HepG2 (cell line): ENCODE measurements around the gene SELPLG. TPM values are rescaled to one million over a fixed set of nuclear protein-coding genes. Genes with fewer than 3 reads are reported as not detected.

Source experiments
- AGO2 ChIP-seq: fragments of 200-400 bp; formaldehyde crosslinking; optimal IDR thresholded peaks from 2 replicates; pipeline ENCODE3; 2017; ENCODE audit warnings: mild to moderate bottlenecking, low read depth, low read length, moderate library complexity
- CHD2 ChIP-seq: IDR thresholded peaks from 2 replicates; pipeline ENCODE4 v1.6.1; 2011; ENCODE audit warnings: low read depth, low read length, improper control_type of control experiment
- DMAP1 ChIP-seq: IDR thresholded peaks from 2 replicates; pipeline ENCODE4 v1.6.1; 2016
- ETV6 ChIP-seq: sonication (generic); formaldehyde crosslinking; conservative IDR thresholded peaks from 2 replicates; pipeline ENCODE4 v1.4.0; 2020; ENCODE audit warnings: missing genetic modification reagents
- FOXJ3 ChIP-seq: sonication (generic); formaldehyde crosslinking; IDR thresholded peaks from 2 replicates; pipeline ENCODE4 v1.4.0; 2020; ENCODE audit warnings: missing genetic modification reagents, mild to moderate bottlenecking, borderline replicate concordance
- GATAD2A ChIP-seq: IDR thresholded peaks from 2 replicates; pipeline ENCODE4 v1.6.1; 2016
- GTF3A ChIP-seq: sonication (generic); formaldehyde crosslinking; conservative IDR thresholded peaks from 2 replicates; pipeline ENCODE4 v1.4.0; 2020; ENCODE audit warnings: mild to moderate bottlenecking, missing genetic modification reagents
- HMG20A ChIP-seq: IDR thresholded peaks from 2 replicates; pipeline ENCODE4 v1.6.1; 2016; ENCODE audit warnings: borderline replicate concordance
- HNRNPK ChIP-seq: fragments of 200-400 bp; formaldehyde crosslinking; IDR thresholded peaks from 2 replicates; pipeline ENCODE4 v1.6.1; 2018; ENCODE audit warnings: low read length, low read depth, moderate library complexity, mild to moderate bottlenecking; ENCODE audit not compliant: poor library complexity, severe bottlenecking
- MEIS1 ChIP-seq: sonication (generic); formaldehyde crosslinking; IDR thresholded peaks from 2 replicates; pipeline ENCODE4 v1.9.0; 2021; ENCODE audit warnings: mild to moderate bottlenecking, missing genetic modification reagents, moderate library complexity, borderline replicate concordance
- MIXL1 ChIP-seq: IDR thresholded peaks from 2 replicates; pipeline ENCODE4 v1.6.1; 2016
- MTA1 ChIP-seq: sonication (generic); formaldehyde crosslinking; IDR thresholded peaks from 2 replicates; pipeline ENCODE4 v1.4.0; 2020; ENCODE audit warnings: missing genetic modification reagents, mild to moderate bottlenecking, borderline replicate concordance
- MXI1 ChIP-seq: IDR thresholded peaks from 3 replicates; pipeline ENCODE4 v1.6.1; 2012; ENCODE audit warnings: low read depth, low read length, inconsistent platforms, borderline replicate concordance
- NCOA2 ChIP-seq: sonication (generic); formaldehyde crosslinking; IDR thresholded peaks from 2 replicates; pipeline ENCODE4 v1.8.0; 2022; ENCODE audit warnings: inconsistent platforms
- PHF5A ChIP-seq: IDR thresholded peaks from one replicate; pipeline ENCODE4 v1.6.1; 2018; ENCODE audit warnings: low read depth, missing genetic modification reagents; ENCODE audit not compliant: unreplicated experiment
- POGZ ChIP-seq: sonication (generic); formaldehyde crosslinking; IDR thresholded peaks from 2 replicates; pipeline ENCODE4 v1.4.0; 2020; ENCODE audit warnings: mild to moderate bottlenecking, missing genetic modification reagents
- PRMT3 ChIP-seq: sonication (generic); formaldehyde crosslinking; IDR thresholded peaks from 2 replicates; pipeline ENCODE4 v1.8.1; 2022; ENCODE audit warnings: low read depth, mild to moderate bottlenecking, moderate library complexity, missing genetic modification reagents, borderline replicate concordance
- RFXAP ChIP-seq: sonication (generic); formaldehyde crosslinking; IDR thresholded peaks from 2 replicates; pipeline ENCODE4 v1.4.0; 2020; ENCODE audit warnings: missing genetic modification reagents, borderline replicate concordance
- STAG1 ChIP-seq: sonication (generic); formaldehyde crosslinking; IDR thresholded peaks from 2 replicates; pipeline ENCODE4 v1.4.0; 2020; ENCODE audit warnings: missing genetic modification reagents
- TAF1 ChIP-seq: sonication (generic); formaldehyde crosslinking; IDR thresholded peaks from 2 replicates; pipeline ENCODE4 v1.4.0; 2020; ENCODE audit warnings: missing genetic modification reagents
- TBL1XR1 ChIP-seq: fragments of 150-350 bp; IDR thresholded peaks from 2 replicates; pipeline ENCODE4 v1.6.1; 2014; ENCODE audit warnings: borderline replicate concordance, low read length; ENCODE audit not compliant: partially characterized antibody
- ZNF709 ChIP-seq: sonication (generic); formaldehyde crosslinking; IDR thresholded peaks from 2 replicates; pipeline ENCODE4 v1.5.0; 2020; ENCODE audit warnings: mild to moderate bottlenecking, missing genetic modification reagents
- ZNF710 ChIP-seq: sonication (generic); formaldehyde crosslinking; IDR thresholded peaks from 2 replicates; pipeline ENCODE4 v1.5.0; 2020; ENCODE audit warnings: mild to moderate bottlenecking, missing genetic modification reagents, borderline replicate concordance
- polyA plus RNA-seq, 8 experiments: library from polyadenylated mRNA; depleted of rRNA in 3 of 8; stranded (reverse) in 7 of 8; unstranded in 1 of 8; fragments of >200 nt; fragmentation: Illumina TruSeq in 4 of 8; extraction: Trizol in 4 of 8; gene quantifications; 2 replicates each; pipeline versions ENCODE4 v1.2.1 to v1.2.3, GENCODE V29; 2011 to 2016; ENCODE audit warnings: low read depth in 4 of 8, missing spikeins in 1 of 8, mixed read lengths in 1 of 8; ENCODE audit not compliant: insufficient read depth in 1 of 8
- total RNA-seq, 5 experiments: library from RNA; depleted of rRNA; stranded (reverse); fragments of >200 nt; fragmentation: Illumina TruSeq; extraction: Trizol; gene quantifications; 2 replicates each; pipeline ENCODE4 v1.2.3, GENCODE V29; 2016; ENCODE audit warnings: low read depth in 1 of 5
- TF ChIP-seq, protein P1 (sequence below), 2 experiments: sonication (generic) in 1 of 2; formaldehyde crosslinking in 1 of 2; IDR thresholded peaks; 2 replicates each; pipeline versions ENCODE4 v1.4.0 to v1.6.1; 2016 to 2020; ENCODE audit warnings: borderline replicate concordance in 1 of 2, low read depth in 1 of 2, mild to moderate bottlenecking in 1 of 2, missing genetic modification reagents in 1 of 2

The SELPLG gene
- total and polyA plus RNA-seq, 2 of the 13 experiments (the other 11 are each of a cell fraction or from before 2014, with no cell fraction given) = 0.12 TPM; not detected in 1

DNA sequence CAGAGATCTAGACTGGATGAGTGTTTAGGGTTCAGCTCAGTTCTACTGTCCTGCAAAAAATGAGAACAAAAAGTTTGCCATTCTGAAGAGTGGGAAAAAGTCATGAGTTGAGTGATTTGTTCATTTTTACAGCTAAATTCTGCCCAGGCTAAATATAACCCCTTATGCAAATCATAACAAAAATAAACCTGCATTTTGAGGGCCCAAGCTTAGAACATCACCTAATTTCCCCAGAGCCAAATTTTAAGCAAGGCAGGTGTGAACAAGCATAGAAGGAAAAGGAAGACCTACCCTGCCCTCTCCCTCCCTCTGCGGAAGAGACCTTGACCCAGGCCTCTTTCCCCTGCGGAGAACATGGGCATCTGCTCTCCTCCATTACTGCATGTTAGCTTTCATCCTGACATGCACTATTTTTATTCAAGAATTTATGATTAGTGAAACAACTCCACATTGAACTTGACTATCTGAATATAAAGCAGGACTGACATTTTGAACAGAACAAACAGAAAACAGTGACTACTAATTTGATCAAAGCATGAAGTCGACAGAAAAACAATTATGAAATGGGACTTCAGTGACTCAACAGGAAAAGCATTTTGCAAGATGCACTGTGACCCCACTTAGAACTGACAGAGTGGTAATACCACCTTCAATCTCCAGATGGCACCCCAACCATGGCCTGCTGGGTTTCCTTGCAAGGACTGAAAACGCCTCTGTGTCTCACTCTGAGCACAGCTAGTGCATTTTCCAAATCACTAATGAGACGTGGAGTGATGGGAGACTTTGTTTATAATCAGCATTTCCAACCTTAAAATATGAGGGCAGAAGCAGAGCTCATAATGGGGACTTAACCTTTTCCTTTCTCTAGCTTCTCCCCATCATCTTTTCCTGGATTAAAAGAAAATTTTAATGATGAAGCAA, 30.9 kb upstream of the SELPLG start (continued):
- TF ChIP-seq ZNF710 (CRISPR knock-in tag) = peak; percentile 30; the same call in 1 of the 2 replicates
- TF ChIP-seq AGO2 = no peak
- no peak for TF ChIP-seq CHD2
- TF ChIP-seq, protein P1, sequence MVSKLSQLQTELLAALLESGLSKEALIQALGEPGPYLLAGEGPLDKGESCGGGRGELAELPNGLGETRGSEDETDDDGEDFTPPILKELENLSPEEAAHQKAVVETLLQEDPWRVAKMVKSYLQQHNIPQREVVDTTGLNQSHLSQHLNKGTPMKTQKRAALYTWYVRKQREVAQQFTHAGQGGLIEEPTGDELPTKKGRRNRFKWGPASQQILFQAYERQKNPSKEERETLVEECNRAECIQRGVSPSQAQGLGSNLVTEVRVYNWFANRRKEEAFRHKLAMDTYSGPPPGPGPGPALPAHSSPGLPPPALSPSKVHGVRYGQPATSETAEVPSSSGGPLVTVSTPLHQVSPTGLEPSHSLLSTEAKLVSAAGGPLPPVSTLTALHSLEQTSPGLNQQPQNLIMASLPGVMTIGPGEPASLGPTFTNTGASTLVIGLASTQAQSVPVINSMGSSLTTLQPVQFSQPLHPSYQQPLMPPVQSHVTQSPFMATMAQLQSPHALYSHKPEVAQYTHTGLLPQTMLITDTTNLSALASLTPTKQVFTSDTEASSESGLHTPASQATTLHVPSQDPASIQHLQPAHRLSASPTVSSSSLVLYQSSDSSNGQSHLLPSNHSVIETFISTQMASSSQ (IDR thresholded peaks at IDR 0.05; ENCODE audit: low read depth) = 0 out of 2 replicates have a peak, but pooled peaks have one; percentile 33
- TF ChIP-seq, protein P1 (CRISPR knock-in tag; IDR thresholded peaks at IDR 0.05; ENCODE audit: borderline replicate concordance) = no peak
- TF ChIP-seq POGZ (CRISPR knock-in tag) = 0 out of 2 replicates have a peak, but pooled peaks have one; percentile 42
- peak; percentile 84 for TF ChIP-seq MIXL1
- TF ChIP-seq TAF1 = no peak
- TF ChIP-seq ETV6 (CRISPR knock-in tag) = 0 out of 2 replicates have a peak, but pooled peaks have one; percentile 42
- peak; percentile 66 for TF ChIP-seq PHF5A
- TF ChIP-seq MEIS1 = 0 out of 2 replicates have a peak, but pooled peaks have one; percentile 38
- peak; percentile 34; the same call in 1 of the 2 replicates for TF ChIP-seq HMG20A
- peak; percentile 95 for TF ChIP-seq STAG1 (CRISPR knock-in tag)
- peak; percentile 50 for TF ChIP-seq DMAP1 (CRISPR knock-in tag)
- TF ChIP-seq RFXAP (CRISPR knock-in tag) = no peak
- peak; percentile 34 for TF ChIP-seq TBL1XR1
- peak; percentile 36; the same call in 1 of the 3 replicates for TF ChIP-seq MXI1
- TF ChIP-seq MTA1 (CRISPR knock-in tag) = no peak
- peak; percentile 56; the same call in 1 of the 2 replicates for TF ChIP-seq FOXJ3 (CRISPR knock-in tag)
- peak; percentile 67 for TF ChIP-seq NCOA2 (CRISPR knock-in tag)
- TF ChIP-seq ZNF709 = no peak
- peak; percentile 82 for TF ChIP-seq GATAD2A (CRISPR knock-in tag)
- no peak for TF ChIP-seq PRMT3 (CRISPR knock-in tag)
- no peak for TF ChIP-seq HNRNPK
- no peak for TF ChIP-seq GTF3A (CRISPR knock-in tag)
